ENCODE results near the gene FAM217A. TPM values are rescaled to one million over a fixed set of nuclear protein-coding genes. Genes with fewer than 3 reads are reported as not detected.

Gene FAM217A
- total and polyA plus RNA-seq, 2 of the 13 experiments (the other 11 are each of a cell fraction or from before 2014, with no cell fraction given): not detected

DNA sequence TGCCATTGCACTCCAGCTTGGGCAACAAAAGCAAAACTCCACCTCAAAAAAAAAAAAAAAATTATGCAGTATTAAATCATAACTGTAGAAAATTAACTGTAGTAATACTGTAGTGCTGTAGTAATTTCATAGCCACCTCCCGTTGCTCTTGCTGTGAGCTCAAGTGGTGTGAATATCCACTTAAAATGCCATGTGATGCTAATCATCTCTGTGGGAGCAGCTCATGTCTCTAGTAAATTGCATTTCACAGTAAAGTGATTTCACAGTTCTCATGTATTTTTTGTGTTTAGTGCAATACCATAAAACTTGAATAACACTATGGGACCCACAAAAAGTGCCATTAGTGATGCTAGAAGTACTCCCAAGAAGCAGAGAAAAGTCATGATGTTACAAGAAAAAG lies 14.4 kb upstream of the FAM217A start:
- no TSS peak for BruUV-seq (replicated peaks)
- Histone ChIP-seq H4K20me1 (ENCODE audit: insufficient read depth, low read length) (no peaks in the 10 kb centered on the region), H3K4me3 (replicated peaks in 1 of 3; ENCODE audit: insufficient read depth in 1 of 3, low read depth in 2 of 3, low read length in 3 of 3) (no peak overlapping the region), H3K27me3 (ENCODE audit: control insufficient read depth in 1 of 2, insufficient read depth in 2 of 2, low read length in 2 of 2) (no peaks in the 10 kb centered on the region), H3K9ac (ENCODE audit: insufficient read depth, low read depth, low read length) (no peak overlapping the region), H3K36me3 (replicated peaks in 1 of 2; ENCODE audit: control insufficient read depth in 1 of 2, insufficient read depth in 2 of 2, low read length in 2 of 2) (no peaks in the 10 kb centered on the region), H3K27ac (ENCODE audit: extremely low read length, insufficient read depth, low read length) (no peak overlapping the region), H2AFZ (ENCODE audit: low read length) (no peak overlapping the region), H3K79me2 (ENCODE audit: insufficient read depth, low read length) (no peaks in the 10 kb centered on the region), H3K9me3 (ENCODE audit: low read length) (no peaks in the 10 kb centered on the region), H3K4me1 (ENCODE audit: insufficient read depth, low read length) (peaks cover 38% of the 10 kb centered on the region), H3K4me2 (ENCODE audit: low read depth, low read length) (no peak overlapping the region)
- TF ChIP-seq ZNF530 (CRISPR knock-in tag; IDR thresholded peaks at IDR 0.05; ENCODE audit: low read depth) (no peak), RFXANK (CRISPR knock-in tag; IDR thresholded peaks at IDR 0.05) (no peak), AFF4 (CRISPR knock-in tag; IDR thresholded peaks at IDR 0.05) (no peak), MTF1 (CRISPR knock-in tag; IDR thresholded peaks at IDR 0.05) (no peak), JUNB (CRISPR knock-in tag; IDR thresholded peaks at IDR 0.05; ENCODE audit: borderline replicate concordance) (no peak), ZNF431 (CRISPR knock-in tag; IDR thresholded peaks at IDR 0.05; ENCODE audit: borderline replicate concordance, low read depth) (no peak), JUN (CRISPR knock-in tag; IDR thresholded peaks at IDR 0.05) (no peak), ZNF563 (CRISPR knock-in tag; IDR thresholded peaks at IDR 0.05) (no peak), ZNF496 (CRISPR knock-in tag; IDR thresholded peaks at IDR 0.05; ENCODE audit: insufficient replicate concordance) (no peak), TEAD2 (CRISPR knock-in tag; IDR thresholded peaks at IDR 0.05) (no peak), ZNF280B (CRISPR knock-in tag; IDR thresholded peaks at IDR 0.05; ENCODE audit: borderline replicate concordance) (no peak), CBFB (CRISPR knock-in tag; IDR thresholded peaks at IDR 0.05) (no peak), ZNF263 (CRISPR knock-in tag; IDR thresholded peaks at IDR 0.05) (no peak), ZNF225 (CRISPR knock-in tag; IDR thresholded peaks at IDR 0.05) (no peak), TSC22D2 (CRISPR knock-in tag; IDR thresholded peaks at IDR 0.05; ENCODE audit: borderline replicate concordance) (no peak)
- TF ChIP-seq, protein P1, sequence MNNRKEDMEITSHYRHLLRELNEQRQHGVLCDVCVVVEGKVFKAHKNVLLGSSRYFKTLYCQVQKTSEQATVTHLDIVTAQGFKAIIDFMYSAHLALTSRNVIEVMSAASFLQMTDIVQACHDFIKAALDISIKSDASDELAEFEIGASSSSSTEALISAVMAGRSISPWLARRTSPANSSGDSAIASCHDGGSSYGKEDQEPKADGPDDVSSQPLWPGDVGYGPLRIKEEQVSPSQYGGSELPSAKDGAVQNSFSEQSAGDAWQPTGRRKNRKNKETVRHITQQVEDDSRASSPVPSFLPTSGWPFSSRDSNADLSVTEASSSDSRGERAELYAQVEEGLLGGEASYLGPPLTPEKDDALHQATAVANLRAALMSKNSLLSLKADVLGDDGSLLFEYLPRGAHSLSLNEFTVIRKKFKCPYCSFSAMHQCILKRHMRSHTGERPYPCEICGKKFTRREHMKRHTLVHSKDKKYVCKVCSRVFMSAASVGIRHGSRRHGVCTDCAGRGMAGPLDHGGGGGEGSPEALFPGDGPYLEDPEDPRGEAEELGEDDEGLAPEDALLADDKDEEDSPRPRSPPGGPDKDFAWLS (CRISPR knock-in tag; IDR thresholded peaks at IDR 0.05; ENCODE audit: borderline replicate concordance): no peak
- ATAC-seq: no peak
- WGBS (ENCODE audit: low lambda C conversion rate): 38% methylated on average over 1 of the region's 1 CpG
- DNase-seq (ENCODE audit: low spot score): no peak
- no peak for FAIRE-seq
- CTCF ChIA-PET (ENCODE audit: low intra/inter-chr PET ratio, low total read pairs): no interaction called here
- POLR2A ChIA-PET: no interaction called here
- in situ Hi-C loops (cut with HindIII; ENCODE audit: extremely low pct_ligation_motif_present, low pct_unique_long_range_greater_than_20kb): no loop called here
- intact Hi-C loops (cut with micrococcal nuclease; ENCODE audit: unreplicated experiment): no loop called here

Measured in HepG2 (cell line).